H9 (cell line): ENCODE results near the gene CPXM1. TPM values are rescaled to one million over a fixed set of nuclear protein-coding genes. Genes with fewer than 3 reads are reported as not detected.

Experiments used
- DNase-seq: peaks from one replicate; pipeline ENCODE4 v3.0.0-alpha.2; 2017
- H2AFZ ChIP-seq: one replicate; pipeline ENCODE4 v1.6.1; 2013; ENCODE audit warnings: mild to moderate bottlenecking, low read length, control low read depth, moderate library complexity
- H2AK5ac ChIP-seq: 2 replicates; pipeline ENCODE4 v1.6.1; 2013; ENCODE audit warnings: low read length, control low read depth, mixed read lengths; ENCODE audit not compliant: insufficient read length
- H2BK120ac ChIP-seq: one replicate; pipeline ENCODE4 v1.6.1; 2013; ENCODE audit warnings: low read depth, mild to moderate bottlenecking, low read length, control low read depth, inconsistent platforms; ENCODE audit not compliant: poor library complexity, severe bottlenecking
- H2BK12ac ChIP-seq: 2 replicates; pipeline ENCODE4 v1.6.1; 2013; ENCODE audit warnings: low read length, control low read depth, mixed read lengths, low read depth; ENCODE audit not compliant: insufficient read length
- H2BK15ac ChIP-seq: 2 replicates; pipeline ENCODE4 v1.6.1; 2013; ENCODE audit warnings: low read depth, low read length, control low read depth
- H2BK20ac ChIP-seq: one replicate; pipeline ENCODE4 v1.6.1; 2013; ENCODE audit warnings: low read depth, mild to moderate bottlenecking, low read length, control low read depth, inconsistent platforms; ENCODE audit not compliant: poor library complexity, severe bottlenecking
- H2BK5ac ChIP-seq: 2 replicates; pipeline ENCODE4 v1.6.1; 2013; ENCODE audit warnings: low read length, control low read depth, mixed read lengths; ENCODE audit not compliant: insufficient read length
- H3K14ac ChIP-seq: 2 replicates; pipeline ENCODE4 v1.6.1; 2013; ENCODE audit warnings: low read length, control low read depth; ENCODE audit not compliant: insufficient read depth
- H3K18ac ChIP-seq: 2 replicates; pipeline ENCODE4 v1.6.1; 2013; ENCODE audit warnings: low read depth, mild to moderate bottlenecking, mixed read lengths, low read length, control low read depth; ENCODE audit not compliant: insufficient read length
- H3K23ac ChIP-seq: 2 replicates; pipeline ENCODE4 v1.6.1; 2013; ENCODE audit warnings: low read length, control low read depth, mixed read lengths, low read depth; ENCODE audit not compliant: insufficient read length
- H3K23me2 ChIP-seq: 2 replicates; pipeline ENCODE4 v1.6.1; 2013; ENCODE audit warnings: low read depth, mild to moderate bottlenecking, mixed read lengths, low read length, control low read depth; ENCODE audit not compliant: insufficient read length, poor library complexity, severe bottlenecking
- H3K27ac ChIP-seq: 2 replicates; pipeline ENCODE4 v1.5.1; 2013; ENCODE audit warnings: low read length, control low read depth, mixed read lengths, low read depth; ENCODE audit not compliant: insufficient read length
- H3K27me3 ChIP-seq: 2 replicates; pipeline ENCODE4 v1.6.1; 2013; ENCODE audit warnings: low read length, control low read depth, inconsistent platforms; ENCODE audit not compliant: insufficient read depth
- H3K4ac ChIP-seq: 2 replicates; pipeline ENCODE4 v1.6.1; 2013; ENCODE audit warnings: low read depth, mild to moderate bottlenecking, control low read depth, inconsistent platforms, low read length, moderate library complexity
- H3K4me1 ChIP-seq: 2 replicates; pipeline ENCODE4 v1.6.1; 2013; ENCODE audit warnings: low read length, control low read depth, inconsistent platforms; ENCODE audit not compliant: insufficient read depth
- H3K4me2 ChIP-seq: 2 replicates; pipeline ENCODE4 v1.6.1; 2013; ENCODE audit warnings: low read length, control low read depth, mixed read lengths; ENCODE audit not compliant: insufficient read length, insufficient read depth
- H3K56ac ChIP-seq: 2 replicates; pipeline ENCODE4 v1.6.1; 2013; ENCODE audit warnings: low read depth, mild to moderate bottlenecking, mixed read lengths, low read length, control low read depth; ENCODE audit not compliant: insufficient read length
- H3K79me1 ChIP-seq: 2 replicates; pipeline ENCODE4 v1.6.1; 2013; ENCODE audit warnings: low read depth, mild to moderate bottlenecking, moderate library complexity, low read length, control low read depth, inconsistent platforms; ENCODE audit not compliant: insufficient read depth, poor library complexity, severe bottlenecking
- H3K79me2 ChIP-seq: 2 replicates; pipeline ENCODE4 v1.6.1; 2013; ENCODE audit warnings: low read length, control low read depth, inconsistent platforms; ENCODE audit not compliant: insufficient read depth
- H3K9ac ChIP-seq: 2 replicates; pipeline ENCODE4 v1.6.1; 2013; ENCODE audit warnings: low read length, control low read depth, mixed read lengths; ENCODE audit not compliant: insufficient read length; ENCODE audit errors: extremely low read depth
- H3K9me3 ChIP-seq: one replicate; pipeline ENCODE4 v1.6.1; 2013; ENCODE audit warnings: low read depth, low read length, inconsistent platforms; ENCODE audit not compliant: control insufficient read depth
- H3T11ph ChIP-seq: one replicate; pipeline ENCODE4 v1.6.1; 2013; ENCODE audit warnings: mild to moderate bottlenecking, low read length, control low read depth, inconsistent platforms
- H4K20me1 ChIP-seq: one replicate; pipeline ENCODE4 v1.6.1; 2013; ENCODE audit not compliant: control insufficient read depth, insufficient read length, insufficient read depth
- H4K5ac ChIP-seq: 2 replicates; pipeline ENCODE4 v1.6.1; 2013; ENCODE audit warnings: low read depth, mild to moderate bottlenecking, mixed read lengths, low read length, control low read depth; ENCODE audit not compliant: insufficient read length
- H4K8ac ChIP-seq: replicated peaks from 2 replicates; pipeline ENCODE4 v1.6.1; 2013; ENCODE audit warnings: low read length, control low read depth, mixed read lengths, low read depth; ENCODE audit not compliant: insufficient read length
- H4K91ac ChIP-seq: 2 replicates; pipeline ENCODE4 v1.6.1; 2013; ENCODE audit warnings: low read depth, mild to moderate bottlenecking, moderate library complexity, mixed read lengths, low read length, control low read depth; ENCODE audit not compliant: insufficient read length
- H3K27ac Mint-ChIP-seq, 3 experiments: 2 replicates in 2 of 3; 3 replicates in 1 of 3; pipeline ENCODE4 v1.8.0; 2020 to 2021; ENCODE audit warnings: mixed read lengths in 3 of 3, mild to moderate bottlenecking in 1 of 3, moderate library complexity in 1 of 3
- H3K27me3 Mint-ChIP-seq: 2 replicates; pipeline ENCODE4 v1.8.0; 2021; ENCODE audit warnings: low read depth, mild to moderate bottlenecking, moderate library complexity, mixed read lengths
- H3K36me3 Mint-ChIP-seq, 3 experiments: 2 replicates in 2 of 3; 3 replicates in 1 of 3; pipeline ENCODE4 v1.8.0; 2020 to 2021; ENCODE audit warnings: low read depth in 3 of 3, mixed read lengths in 3 of 3; ENCODE audit not compliant: insufficient read depth in 1 of 3
- H3K4me1 Mint-ChIP-seq, 2 experiments: 2 replicates each; pipeline ENCODE4 v1.8.0; 2020; ENCODE audit warnings: mixed read lengths in 2 of 2
- H3K4me3 Mint-ChIP-seq, 2 experiments: 2 replicates in 1 of 2; 3 replicates in 1 of 2; pipeline ENCODE4 v1.8.0; 2020 to 2021; ENCODE audit warnings: mild to moderate bottlenecking in 2 of 2, mixed read lengths in 2 of 2, moderate library complexity in 1 of 2
- H3K9me3 Mint-ChIP-seq, 2 experiments: 2 replicates in 1 of 2; 3 replicates in 1 of 2; pipeline ENCODE4 v1.8.0; 2020; ENCODE audit warnings: mild to moderate bottlenecking in 2 of 2, mixed read lengths in 2 of 2, moderate library complexity in 1 of 2
- CTCF ChIP-seq: fragments of 200-600 bp; sonication (generic); conservative IDR thresholded peaks from 3 replicates; pipeline ENCODE4 v1.8.0; 2021; ENCODE audit warnings: antibody characterized with exemption, mild to moderate bottlenecking
- WGBS: extraction: QIAGEN DNeasy Blood & Tissue Kit; methylation state at CpG from one replicate; pipeline ENCODE4 v1.1.7; 2013; ENCODE audit warnings: missing lambda C conversion rate, low lambda C conversion rate, mixed read lengths; ENCODE audit not compliant: insufficient read length; ENCODE audit errors: extremely low coverage; 5-methylcytosine and 5-hydroxymethylcytosine counted together
- total RNA-seq: library from RNA; stranded (reverse); gene quantifications from 2 replicates; pipeline ENCODE4 v1.2.1, GENCODE V29; 2021

CPXM1 gene
- total RNA-seq, 1 experiment from 2014 or later, result 69.0 TPM

DNA sequence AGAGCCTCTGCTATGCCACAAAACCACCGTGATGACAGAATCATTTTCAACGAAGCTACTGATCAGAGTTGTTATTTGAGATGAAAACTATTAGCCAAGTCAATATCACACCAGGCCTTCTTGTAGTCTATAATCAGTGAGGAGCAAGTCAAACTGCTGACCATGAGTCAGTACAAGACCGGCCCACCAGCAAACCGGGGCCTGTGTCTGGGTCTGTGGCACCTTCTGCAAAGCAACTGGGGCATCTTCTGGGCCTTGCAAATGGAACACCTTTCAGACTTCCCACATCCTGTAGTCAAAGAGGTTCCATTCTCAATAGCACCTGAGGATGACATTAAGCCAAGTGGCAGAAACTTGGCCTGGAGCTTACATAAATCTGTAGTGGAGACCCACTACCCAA lies 38.5 kb downstream of the CPXM1 start:
- H3K27me3 Mint-ChIP-seq, result peaks cover 17% of the 10 kb centered on the region
- Histone ChIP-seq H3K4me1 (no peaks in the 10 kb centered on the region), H4K20me1 (no peaks in the 10 kb centered on the region), H3K27ac (no peak overlapping the region), H4K5ac (no peak overlapping the region), H3K4ac (no peak overlapping the region), H2BK120ac (no peak overlapping the region), H3K4me2 (no peak overlapping the region), H4K91ac (no peak overlapping the region), H3K9me3 (no peaks in the 10 kb centered on the region), H3K14ac (no peak overlapping the region), H3K23ac (no peak overlapping the region), H2BK15ac (no peak overlapping the region), H2BK5ac (no peak overlapping the region), H3K9ac (no peak overlapping the region), H2BK12ac (no peak overlapping the region), H2AK5ac (no peak overlapping the region), H2BK20ac (no peak overlapping the region), H3T11ph (no peak overlapping the region), H3K27me3 (0 out of 2 replicates have a peak, but pooled peaks cover 3% of the 10 kb centered on the region), H3K79me2 (no peaks in the 10 kb centered on the region), H3K23me2 (no peaks in the 10 kb centered on the region), H3K56ac (no peak overlapping the region), H2AFZ (no peak overlapping the region), H3K18ac (no peak overlapping the region), H4K8ac (no peak overlapping the region), H3K79me1 (no peaks in the 10 kb centered on the region)
- no peaks in the 10 kb centered on the region for H3K9me3 Mint-ChIP-seq
- no peak for TF ChIP-seq CTCF
- H3K36me3 Mint-ChIP-seq, result no peaks in the 10 kb centered on the region
- H3K27ac Mint-ChIP-seq, result no peak overlapping the region
- peaks cover 19 to 31% of the 10 kb centered on the region in 2 experiments for H3K4me1 Mint-ChIP-seq
- no peak overlapping the region for H3K4me3 Mint-ChIP-seq
- no CpG with 5 or more reads among the region's 4 CpGs for WGBS
- DNase-seq, result no peak
